DND-41 (cell line): Measurements from ENCODE around the gene MDFI.

Experiments used
- EZH2 ChIP-seq: IDR thresholded peaks from 3 replicates; pipeline ENCODE4 v1.6.1; 2012; ENCODE audit warnings: borderline replicate concordance, low read depth, mild to moderate bottlenecking, moderate library complexity, low read length, inconsistent platforms; ENCODE audit not compliant: severe bottlenecking
- TF ChIP-seq, protein P1 (sequence below): IDR thresholded peaks from 2 replicates; pipeline ENCODE4 v1.5.1; 2012; ENCODE audit warnings: borderline replicate concordance, low read length, moderate library complexity, mild to moderate bottlenecking; ENCODE audit not compliant: poor library complexity, severe bottlenecking; ENCODE audit errors: extremely low read depth

DNA sequence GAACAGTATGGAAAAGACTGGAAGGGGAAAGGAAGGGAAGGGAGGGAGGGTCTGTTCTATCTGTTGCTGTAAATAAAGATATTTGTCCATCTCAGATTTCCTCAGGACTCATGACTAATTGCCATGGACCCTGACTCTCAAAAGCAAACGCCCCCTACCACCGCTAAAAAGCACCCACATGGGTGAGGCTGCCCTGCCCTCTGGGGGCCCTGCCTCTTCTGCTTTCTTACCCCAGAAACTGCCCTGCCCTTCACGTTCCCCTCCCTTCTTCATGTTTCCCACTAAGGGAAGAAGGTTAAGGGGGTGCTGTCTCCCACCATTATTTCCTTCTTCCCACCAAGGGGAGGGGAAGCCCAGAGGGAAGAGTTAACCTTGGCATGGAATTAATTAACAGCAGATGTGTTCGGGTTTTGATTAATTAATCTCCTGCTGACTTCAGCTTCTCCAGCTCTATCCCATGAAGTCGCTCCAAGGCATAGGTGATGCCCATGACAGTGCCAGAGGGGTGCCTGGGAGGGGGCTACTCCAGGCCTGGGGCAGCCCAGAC is 16.0 kb downstream of the MDFI start:
- TF ChIP-seq, protein P1, sequence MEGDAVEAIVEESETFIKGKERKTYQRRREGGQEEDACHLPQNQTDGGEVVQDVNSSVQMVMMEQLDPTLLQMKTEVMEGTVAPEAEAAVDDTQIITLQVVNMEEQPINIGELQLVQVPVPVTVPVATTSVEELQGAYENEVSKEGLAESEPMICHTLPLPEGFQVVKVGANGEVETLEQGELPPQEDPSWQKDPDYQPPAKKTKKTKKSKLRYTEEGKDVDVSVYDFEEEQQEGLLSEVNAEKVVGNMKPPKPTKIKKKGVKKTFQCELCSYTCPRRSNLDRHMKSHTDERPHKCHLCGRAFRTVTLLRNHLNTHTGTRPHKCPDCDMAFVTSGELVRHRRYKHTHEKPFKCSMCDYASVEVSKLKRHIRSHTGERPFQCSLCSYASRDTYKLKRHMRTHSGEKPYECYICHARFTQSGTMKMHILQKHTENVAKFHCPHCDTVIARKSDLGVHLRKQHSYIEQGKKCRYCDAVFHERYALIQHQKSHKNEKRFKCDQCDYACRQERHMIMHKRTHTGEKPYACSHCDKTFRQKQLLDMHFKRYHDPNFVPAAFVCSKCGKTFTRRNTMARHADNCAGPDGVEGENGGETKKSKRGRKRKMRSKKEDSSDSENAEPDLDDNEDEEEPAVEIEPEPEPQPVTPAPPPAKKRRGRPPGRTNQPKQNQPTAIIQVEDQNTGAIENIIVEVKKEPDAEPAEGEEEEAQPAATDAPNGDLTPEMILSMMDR, result no peak
- TF ChIP-seq EZH2, result no peak
